Measurements from ENCODE around the gene ATP1A4.
"Not testable (repeated sequence)": the region's sequence is repeated elsewhere in the genome, so short reads cannot be mapped to it uniquely, and the experiment has no call there.

DNA sequence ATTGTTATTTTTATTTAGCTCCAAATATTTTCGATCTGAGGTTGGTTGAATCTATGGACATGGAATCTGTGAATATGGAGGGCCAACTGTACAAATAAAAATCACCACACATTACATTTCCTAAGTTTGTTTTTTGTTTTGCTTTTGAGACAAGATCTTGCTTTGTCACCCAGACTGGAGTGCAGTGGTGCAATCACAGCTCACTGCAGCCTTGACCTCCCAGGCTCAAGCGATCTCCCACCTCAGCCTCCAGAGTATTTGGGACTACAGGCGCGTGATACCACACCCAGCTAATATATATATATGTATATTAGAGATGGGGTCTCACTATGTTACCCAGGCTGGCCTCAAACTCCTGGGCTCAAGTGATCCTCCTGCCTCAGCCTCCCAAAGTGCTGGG lies 25.1 kb upstream of the ATP1A4 start:
- TF ChIP-seq, protein P1, sequence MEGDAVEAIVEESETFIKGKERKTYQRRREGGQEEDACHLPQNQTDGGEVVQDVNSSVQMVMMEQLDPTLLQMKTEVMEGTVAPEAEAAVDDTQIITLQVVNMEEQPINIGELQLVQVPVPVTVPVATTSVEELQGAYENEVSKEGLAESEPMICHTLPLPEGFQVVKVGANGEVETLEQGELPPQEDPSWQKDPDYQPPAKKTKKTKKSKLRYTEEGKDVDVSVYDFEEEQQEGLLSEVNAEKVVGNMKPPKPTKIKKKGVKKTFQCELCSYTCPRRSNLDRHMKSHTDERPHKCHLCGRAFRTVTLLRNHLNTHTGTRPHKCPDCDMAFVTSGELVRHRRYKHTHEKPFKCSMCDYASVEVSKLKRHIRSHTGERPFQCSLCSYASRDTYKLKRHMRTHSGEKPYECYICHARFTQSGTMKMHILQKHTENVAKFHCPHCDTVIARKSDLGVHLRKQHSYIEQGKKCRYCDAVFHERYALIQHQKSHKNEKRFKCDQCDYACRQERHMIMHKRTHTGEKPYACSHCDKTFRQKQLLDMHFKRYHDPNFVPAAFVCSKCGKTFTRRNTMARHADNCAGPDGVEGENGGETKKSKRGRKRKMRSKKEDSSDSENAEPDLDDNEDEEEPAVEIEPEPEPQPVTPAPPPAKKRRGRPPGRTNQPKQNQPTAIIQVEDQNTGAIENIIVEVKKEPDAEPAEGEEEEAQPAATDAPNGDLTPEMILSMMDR (IDR thresholded peaks at IDR 0.05), result not testable (repeated sequence)
- not testable (repeated sequence) for TF ChIP-seq POLR2A (IDR thresholded peaks at IDR 0.05)

All from right lobe of liver (tissue), 4 donors.